Stimulated activated CD8-positive, alpha-beta memory T cell treated with anti-CD3 and anti-CD28 coated beads, Interleukin-4, amount 100 ng/mL, for 4 hours (primary cell): ENCODE results near the gene FNIP2.
"Not testable (repeated sequence)": the region's sequence is repeated elsewhere in the genome, so short reads cannot be mapped to it uniquely, and the experiment has no call there.

Experiments
- DNase-seq, 2 donors: peaks; one replicate each; pipeline ENCODE4 v3.0.0-alpha.2; 2020; ENCODE audit warnings: low read depth in 2 of 2, low spot score in 1 of 2

Gene FNIP2

DNA sequence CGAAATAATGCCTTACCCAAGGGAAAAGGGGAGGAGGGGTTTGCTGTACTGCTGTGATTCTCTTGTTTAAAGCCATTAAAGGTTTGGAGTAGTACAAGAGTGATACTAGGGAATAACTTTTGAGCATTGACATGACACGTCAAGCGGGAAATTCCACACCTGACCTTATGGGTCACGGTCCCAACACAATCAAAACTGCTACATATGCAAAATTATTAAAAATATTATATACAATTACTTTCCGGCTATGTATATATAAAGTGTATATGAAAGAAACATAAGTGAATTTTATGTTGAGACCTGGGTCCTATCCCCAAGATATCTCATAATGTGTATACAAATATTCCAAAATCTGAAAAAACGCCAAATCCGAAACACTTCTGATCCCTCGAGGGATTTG is 21.0 kb downstream of the FNIP2 start:
- no peak for DNase-seq

DNA sequence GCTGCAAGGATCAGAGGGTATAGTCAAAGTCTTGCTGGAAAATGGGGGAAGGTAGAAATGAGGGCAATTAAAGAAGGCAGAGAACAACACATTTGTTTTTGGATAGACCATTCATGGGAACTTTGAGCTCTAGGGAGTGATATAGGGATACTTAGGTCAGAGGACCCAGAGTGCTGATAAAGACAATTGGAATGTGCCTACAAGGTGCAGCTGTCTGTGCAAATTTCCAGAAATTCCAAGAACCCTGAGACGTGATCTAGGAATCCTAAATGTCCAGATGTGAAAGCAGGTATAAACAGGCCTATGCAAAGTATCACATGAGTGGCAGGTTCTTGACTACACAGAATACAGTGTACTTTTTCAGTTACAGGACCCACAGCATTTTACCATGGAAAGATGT is 24.2 kb downstream of the FNIP2 start:
- DNase-seq = no peak

DNA sequence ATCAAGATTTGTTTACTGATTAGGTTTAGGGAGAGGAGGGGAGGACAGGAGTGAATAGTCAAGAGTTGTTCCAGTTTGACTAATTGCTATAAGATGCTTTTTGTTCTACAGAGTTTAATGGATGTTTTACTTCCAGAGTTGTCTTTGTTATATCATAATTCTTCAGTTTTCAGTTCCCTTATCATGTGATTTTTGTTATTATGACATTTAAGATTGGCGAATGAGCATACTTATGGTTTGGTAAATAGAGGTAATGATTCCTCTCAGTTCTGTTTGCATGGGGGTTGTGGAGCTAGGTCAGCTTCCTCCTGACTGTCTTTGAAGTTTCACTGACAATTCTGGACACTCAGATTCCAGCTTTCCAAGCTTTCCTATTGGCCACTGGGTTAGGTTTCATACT is 24.6 kb downstream of the FNIP2 start:
- not testable (repeated sequence) for DNase-seq

DNA sequence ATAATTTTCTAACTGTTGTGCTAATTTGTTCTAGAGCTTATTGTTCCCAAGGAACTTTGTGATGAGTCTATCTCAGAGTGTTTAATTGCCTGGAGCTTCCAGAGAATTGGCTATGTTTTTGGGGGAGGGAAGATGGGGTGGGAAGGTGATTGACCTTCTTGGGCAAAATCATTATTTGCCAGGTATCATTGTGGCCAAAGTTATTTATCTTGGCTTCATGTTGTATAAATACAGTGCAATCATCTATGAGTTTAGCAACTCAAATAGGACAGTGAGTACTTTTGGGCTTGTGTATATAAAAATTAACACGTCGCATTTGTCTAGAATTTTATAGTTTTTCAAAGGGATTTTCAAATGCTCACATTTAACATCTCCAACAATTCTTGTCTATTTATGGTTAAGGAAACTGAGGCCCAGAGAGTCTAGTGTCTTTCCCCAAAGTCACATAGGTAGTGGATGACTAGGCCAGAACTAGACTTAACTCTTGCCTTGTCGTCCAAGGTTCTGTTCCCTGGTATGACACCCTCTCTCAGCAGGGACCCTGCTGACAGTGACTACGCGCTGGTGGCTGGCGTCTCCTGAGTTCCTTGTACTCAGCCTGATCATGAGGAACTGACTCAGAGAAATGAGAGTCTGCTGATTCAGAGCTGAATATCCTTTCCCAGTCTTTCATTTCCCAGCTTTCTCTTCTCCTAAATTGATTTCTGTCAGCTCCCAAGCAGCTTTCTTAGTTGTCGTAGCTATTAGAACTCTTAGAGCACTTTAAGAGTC is 27.7 kb downstream of the FNIP2 start:
- no peak for DNase-seq

DNA sequence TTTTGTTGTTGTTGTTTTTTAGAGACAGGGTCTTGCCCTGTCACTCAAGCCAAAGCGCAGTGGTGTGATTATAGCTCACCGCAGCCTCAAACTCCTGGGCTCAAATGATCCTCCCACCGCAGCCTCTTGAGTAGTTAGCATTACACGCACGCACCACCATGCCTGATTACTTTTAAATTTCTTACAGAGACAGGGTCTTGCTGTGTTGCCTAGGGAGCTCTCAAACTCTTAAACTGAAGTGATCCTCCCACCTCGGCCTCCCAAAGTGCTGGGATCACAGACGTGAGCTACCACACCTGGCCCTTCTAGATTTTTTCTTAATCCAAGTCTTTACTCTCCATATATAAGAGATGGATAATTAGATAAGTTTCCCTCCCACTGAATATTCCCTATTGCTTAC is 29.2 kb downstream of the FNIP2 start:
- no peak for DNase-seq

DNA sequence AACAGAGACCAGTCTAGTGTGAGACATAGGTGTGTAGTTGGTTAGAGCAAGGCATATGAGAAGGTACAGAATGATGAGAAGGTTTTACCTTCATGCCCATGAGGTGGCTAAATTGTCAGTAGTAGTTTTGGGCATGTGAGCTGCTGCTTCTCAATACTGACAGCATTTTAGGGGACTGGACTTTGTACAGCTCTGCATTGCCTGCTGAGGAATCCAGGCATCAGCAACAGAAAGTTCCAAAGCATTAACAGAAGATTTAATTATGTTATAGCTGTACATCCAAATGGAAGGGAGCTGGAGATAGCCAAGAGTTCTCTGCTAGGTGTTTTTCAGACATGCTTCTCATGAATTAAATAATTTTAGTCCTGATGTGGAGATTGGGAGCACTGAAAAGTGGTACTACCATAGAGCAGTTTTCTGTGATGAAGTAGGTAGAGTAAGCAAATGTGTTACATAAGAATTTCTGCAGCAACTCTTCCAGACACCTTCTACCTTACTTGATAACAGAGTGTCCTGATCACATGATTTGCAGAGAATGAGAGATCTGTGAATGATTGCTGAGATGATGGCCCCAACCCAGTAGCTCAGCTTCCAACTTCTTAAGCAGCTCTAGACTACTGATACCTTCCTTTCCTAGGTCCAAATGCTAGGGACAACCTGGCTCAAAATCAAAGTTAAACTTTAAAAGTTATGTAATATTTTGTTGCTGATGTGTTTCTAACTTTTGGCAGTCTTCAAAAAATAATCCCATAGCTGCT is 30.4 kb downstream of the FNIP2 start:
- DNase-seq = no peak

DNA sequence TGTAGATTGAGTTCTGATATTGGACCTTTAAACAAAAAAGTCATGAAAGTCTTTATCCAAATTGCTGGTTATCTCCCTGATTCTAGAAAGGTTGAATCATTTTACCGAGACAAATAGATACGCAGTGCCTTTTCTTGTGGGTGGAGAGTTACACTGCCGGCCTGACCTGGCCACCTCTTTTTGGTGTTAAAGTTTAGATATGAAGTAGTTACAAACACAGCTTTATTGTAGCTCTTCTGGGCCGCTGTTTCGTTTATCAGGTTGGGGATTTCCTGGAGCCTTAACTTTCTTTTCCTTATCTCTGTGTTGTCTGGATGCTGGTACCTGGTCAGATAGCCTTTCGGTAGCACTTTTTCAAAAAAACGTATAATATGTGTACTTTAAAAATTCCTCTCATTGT is 31.0 kb downstream of the FNIP2 start:
- DNase-seq = no peak

DNA sequence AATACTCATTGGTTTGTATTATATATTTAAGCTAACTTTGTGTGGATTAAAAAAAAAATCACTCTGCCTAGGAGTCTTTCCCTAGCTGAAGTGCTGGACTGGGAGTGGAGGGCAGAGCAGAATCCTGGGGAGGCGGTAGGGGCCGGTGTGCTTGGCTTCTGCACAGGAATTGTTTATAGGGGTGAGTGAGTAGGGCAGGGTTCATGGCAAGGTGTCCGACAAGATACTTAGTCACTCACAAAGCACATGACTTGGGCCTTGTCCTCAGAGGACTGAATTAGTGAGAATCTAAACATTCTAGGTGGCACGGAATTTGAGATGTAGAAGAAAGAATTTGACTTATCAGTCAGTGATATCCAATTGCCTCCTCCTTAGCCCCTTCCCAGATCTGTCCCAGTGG is 32.2 kb downstream of the FNIP2 start:
- no peak for DNase-seq

DNA sequence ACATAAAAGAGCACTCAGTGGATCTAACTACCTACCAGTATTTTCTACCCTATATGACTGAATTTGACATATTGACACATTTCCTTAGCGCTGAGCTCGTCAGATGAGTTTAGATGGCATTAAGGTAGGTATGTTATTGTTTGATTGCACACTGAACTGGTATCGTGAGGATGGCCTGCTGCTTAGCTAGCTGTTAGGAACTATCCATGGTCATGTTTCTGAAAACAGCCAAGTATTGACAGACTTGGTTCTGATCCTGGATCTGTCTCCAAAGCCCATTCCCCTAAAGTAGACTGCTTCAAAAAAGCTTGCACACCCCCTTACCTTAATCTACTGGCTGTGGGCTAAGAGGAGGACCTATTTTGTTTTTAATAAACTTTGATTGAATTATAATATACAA is 32.9 kb downstream of the FNIP2 start:
- DNase-seq = no peak

DNA sequence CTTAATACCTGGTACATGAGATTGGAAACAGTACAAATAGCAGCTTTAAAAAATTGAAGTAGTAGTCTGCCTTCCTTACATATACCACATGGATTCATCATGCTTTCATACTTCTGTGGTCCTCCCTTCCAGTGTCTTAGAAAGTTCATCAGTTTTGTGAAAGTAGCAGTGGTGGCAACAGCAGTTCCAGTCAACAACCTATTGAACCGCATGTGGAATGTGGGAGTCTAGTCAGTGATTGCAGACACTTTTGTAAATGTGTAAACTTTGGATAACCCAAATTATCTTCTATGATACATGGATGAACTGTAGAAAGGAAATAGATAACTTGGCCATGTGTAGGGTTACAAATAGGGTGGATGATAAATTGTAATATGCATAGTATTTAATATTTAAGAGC is 34.1 kb downstream of the FNIP2 start:
- no peak for DNase-seq

DNA sequence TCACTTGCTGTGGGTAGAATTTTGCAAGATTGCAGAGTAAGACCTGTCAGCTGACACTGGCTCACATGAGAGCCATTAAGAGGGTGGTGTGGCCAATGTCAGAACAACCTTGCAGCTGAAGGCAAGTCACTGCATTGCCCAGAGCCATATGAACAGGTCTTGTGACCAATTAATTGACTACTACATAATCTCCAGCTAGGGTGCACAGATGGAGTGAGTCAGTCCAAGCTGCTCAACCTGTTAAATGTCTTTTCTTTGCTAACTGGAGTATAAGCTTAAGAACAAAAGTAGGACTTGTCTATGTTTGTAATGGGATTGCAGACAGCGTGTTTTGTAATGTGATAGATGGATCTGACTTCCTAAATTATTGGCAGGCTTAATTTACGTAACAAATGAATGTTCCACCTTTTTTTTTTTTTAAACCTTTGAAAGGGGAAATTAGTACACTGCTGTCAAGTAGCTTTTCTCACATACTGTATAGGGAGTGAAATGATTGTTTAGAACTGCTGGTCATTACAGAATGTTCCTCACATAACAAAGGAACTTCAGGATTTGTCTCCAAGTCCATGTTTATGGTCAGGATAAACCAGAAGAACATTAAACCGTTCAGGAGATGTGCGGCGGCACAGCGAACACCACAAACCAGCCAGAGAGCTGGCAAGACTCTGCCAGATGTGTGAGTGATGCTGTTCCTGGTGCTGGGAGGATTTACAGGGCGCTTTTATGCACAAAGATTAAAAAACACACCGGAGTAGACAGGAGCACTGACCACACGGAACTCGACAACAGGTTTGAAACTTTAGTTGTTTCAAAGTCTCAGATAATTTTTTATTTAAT is 37.0 kb downstream of the FNIP2 start:
- no peak for DNase-seq

DNA sequence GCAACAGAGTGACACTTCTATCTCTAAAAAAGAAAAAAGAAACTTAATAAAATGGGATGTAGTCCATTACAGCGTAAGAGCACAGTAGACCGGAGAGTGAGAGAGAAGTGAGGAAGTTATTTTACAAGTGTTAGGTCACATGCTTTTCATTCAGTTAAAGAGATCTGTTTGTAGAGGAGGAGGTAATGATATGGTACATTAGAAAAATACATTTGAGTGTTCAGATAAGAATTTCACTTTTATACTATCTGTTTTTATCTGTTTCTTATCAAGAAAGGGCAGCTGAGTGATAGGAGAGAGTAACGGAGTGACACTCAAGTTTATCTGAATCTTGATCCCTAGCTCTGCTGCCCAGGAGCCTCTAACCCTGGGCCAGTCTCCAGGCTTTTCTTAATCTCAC is 38.9 kb downstream of the FNIP2 start:
- no peak for DNase-seq

DNA sequence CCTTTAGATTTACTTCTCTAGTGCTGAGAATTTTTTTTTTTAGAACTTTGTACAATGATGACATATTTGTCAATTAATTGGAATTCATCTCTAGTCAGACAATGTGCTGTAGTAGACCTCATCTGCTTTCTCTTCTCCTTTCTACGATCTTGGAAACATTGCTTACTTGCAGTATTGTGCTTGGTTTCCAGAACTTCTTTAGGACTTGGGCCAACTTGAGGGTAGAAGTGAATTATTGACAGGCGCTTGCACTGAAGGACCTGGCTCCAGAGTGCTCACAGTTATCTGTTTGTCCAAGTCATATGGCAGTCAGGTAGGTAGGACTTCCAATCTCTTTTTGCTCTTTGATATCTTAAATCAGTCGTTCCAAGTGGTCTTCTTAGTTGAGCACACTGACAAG is 39.6 kb downstream of the FNIP2 start:
- no peak for DNase-seq

DNA sequence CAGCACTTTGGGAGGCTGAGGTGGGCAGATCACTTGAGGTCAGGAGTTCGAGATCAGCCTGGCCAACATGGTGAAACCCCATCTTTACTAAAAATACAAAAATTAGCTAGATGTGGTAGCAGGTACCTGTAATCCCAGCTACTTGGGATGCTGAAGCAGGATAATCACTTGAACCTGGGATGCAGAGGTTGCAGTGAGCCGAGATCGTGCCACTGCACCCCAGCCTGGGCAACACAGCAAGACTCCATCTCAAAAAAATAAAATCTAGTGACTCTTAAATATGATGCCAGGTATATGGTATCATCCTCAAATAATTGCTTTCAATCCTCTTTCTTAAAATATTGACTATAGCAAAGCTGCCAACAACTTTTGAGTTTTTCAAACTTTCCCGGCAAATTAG is 40.4 kb downstream of the FNIP2 start:
- DNase-seq = not testable (repeated sequence)

DNA sequence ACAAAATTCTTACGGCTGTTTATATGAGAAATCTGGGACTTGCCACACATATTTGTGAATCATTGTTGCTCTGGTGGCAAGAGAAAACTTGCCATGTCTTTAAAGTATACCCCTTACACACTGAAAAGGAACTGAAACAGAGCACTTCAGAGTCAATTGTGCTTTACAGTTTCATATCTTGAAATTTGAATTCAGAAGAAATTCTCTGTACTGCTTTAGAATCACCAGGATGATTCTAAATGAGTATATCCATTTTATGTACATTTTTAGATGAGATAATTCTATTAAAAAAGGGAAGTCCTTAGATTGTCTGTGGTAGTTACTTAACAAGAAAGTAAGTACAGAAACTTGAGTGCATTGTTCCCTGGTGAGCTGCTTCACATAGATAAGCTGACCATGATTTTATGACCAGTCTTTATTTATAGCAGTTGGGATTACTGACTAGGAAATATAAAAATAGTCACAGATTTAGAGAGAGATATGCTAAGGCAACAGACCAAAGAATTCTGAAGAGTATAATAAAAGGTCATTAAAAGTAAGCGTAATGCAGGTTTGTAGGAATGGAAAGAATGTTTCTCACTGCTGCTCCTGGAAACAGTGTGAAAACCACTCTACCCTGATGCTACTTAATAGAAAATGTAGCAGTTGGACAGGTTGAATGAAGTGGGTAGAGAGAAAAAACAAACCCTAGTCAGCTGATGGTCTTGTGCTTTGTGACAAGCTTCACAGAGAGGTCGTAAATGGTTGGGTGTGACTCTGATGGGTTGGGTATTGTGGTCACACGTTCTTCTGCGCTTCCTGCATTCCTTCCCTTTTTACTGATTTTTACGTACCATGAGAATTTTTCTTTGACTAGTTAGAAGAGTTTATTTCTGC is 41.0 kb downstream of the FNIP2 start:
- no peak for DNase-seq

DNA sequence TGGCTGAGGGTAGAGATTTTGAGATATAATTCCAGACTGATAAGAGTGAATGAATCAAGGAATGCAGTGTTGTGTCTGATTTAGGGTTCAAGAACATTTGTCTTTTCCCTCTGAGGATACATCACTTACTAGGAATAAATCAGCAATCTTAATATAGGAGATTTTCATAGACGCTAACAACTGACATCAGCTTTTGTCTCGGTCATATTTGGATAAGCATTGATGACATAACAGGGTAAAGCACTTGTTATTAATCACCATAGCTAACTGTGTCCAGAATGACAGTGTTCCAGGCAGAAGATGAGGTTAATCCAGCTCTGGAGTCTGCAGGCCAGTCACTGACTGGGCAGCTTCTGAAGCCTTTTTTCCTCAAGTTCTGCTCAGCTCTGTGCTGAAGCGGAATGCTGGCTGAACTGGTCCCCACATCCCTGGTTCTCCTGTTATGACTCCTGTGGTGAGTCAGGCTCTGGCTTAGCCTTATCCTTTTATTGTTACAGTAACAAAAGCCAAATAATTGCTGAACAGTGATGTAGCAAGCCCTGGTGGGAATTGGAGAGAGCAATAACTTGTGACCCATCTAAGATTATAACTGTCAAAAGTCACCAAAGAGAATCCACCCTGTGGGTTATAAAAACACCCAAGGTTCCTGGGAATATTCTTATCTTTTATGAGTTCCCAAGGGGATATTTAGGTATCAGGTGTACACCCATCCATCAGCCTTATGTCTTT is 41.8 kb downstream of the FNIP2 start:
- no peak for DNase-seq

DNA sequence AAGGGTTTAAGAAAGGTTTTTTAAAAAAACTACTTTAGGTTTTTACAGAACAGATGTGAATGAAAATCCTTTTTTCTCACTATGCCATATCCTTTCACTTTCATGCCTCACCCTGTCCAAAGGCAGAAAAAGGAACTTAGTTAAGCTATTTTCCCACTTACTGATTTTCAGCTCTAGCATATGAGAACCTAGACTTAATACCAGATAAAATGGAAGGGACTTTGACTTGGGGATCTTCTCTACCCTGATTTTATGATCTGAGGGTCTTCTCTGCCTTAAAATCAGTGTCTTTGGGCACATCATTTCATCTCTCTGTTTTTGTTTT is 42.4 kb downstream of the FNIP2 start:
- no peak for DNase-seq

DNA sequence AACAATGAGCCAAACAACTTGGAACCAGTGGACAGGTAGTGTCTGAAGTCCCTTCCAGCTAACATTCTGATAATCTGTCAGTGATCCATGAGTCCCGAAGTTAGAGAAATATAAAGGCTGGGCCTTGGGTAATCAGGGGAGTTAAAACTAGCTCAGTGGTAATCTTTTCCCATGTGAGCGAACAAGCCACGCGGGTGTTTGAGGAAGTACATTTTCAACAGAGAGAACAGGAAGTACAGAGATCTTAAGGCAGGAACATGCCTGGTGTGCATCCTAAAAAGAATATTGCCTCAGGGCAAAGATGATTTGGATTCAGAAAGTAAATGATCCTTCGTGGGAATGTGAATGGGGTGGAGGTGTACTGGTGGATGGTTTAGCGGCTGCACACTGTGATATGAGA is 42.9 kb downstream of the FNIP2 start:
- no peak for DNase-seq

DNA sequence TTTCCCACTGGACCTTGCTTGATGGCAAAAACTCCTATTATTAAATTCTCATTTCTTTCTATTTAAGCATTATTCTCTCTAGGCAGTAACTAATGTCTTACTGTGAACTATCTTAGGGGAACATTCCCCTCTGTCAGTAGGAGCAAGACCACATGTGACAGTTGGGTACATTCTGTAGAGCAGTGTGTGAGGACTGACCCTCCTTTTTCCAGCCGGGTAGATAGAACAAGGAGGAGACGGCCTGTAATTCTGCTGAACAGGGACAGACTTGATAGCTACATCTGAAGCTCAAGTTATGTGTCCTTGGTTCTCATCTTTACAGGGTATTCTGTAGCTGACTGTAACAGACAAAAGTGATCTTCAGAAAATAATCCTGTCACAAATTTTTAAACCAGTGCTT is 43.3 kb downstream of the FNIP2 start:
- DNase-seq = no peak

DNA sequence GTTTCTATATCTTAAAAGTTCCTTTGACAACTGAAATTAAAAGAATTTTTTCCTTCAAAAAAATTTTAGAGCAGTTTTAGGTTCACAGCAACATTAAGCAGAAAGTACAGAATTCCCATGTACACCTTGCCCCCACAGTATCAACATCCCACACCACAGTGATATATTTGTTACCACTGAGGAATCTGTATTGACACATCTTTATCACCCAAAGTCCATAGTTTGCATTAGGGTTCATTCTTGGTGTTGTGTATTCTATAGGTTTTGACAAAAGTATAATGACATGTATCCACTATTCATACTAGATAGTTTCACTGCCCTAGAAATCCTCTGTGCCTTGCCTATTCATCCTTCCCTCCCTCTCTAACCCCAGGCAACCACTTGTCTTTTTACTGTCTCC is 43.7 kb downstream of the FNIP2 start:
- no peak for DNase-seq
